LNCAP (cell line): ENCODE data around the gene DDHD1.

Experiments used
- TF ChIP-seq, protein P1 (sequence below): fragments of 450-650 bp; IDR thresholded peaks from 2 replicates; pipeline ENCODE4 v1.5.1; 2017; ENCODE audit warnings: mild to moderate bottlenecking

DDHD1 gene

DNA sequence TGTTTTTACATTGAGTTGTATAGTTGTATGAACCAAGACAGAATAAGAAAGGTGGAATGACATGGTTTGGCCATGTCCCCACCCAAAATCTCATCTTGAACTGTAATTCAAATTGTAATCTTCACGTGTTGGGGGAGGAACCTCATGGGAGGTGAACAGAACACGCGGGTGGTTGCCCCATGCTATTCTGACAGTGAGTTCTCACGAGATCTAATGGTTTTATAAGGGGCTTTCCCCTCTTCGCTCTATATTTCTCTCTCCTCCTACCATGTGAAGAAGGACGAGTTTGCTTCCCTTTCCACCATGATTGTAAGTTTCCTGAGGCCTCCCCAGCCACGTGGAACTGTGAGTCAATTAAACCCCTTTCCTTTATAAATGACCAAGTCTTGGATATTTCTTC is 25.3 kb downstream of the DDHD1 start:
- TF ChIP-seq, protein P1, sequence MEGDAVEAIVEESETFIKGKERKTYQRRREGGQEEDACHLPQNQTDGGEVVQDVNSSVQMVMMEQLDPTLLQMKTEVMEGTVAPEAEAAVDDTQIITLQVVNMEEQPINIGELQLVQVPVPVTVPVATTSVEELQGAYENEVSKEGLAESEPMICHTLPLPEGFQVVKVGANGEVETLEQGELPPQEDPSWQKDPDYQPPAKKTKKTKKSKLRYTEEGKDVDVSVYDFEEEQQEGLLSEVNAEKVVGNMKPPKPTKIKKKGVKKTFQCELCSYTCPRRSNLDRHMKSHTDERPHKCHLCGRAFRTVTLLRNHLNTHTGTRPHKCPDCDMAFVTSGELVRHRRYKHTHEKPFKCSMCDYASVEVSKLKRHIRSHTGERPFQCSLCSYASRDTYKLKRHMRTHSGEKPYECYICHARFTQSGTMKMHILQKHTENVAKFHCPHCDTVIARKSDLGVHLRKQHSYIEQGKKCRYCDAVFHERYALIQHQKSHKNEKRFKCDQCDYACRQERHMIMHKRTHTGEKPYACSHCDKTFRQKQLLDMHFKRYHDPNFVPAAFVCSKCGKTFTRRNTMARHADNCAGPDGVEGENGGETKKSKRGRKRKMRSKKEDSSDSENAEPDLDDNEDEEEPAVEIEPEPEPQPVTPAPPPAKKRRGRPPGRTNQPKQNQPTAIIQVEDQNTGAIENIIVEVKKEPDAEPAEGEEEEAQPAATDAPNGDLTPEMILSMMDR = no peak

- TF ChIP-seq, protein P1 = no peak
Measured at GRCh38 chr14:53127151-53127550, 26.0 kb downstream of the DDHD1 start.

GRCh38 chr14:53126731-53127130 is 26.4 kb downstream of the DDHD1 start:
- TF ChIP-seq, protein P1 = no peak

- TF ChIP-seq, protein P1 = no peak
Measured at GRCh38 chr14:53124786-53125185, 28.3 kb downstream of the DDHD1 start.

GRCh38 chr14:53113989-53114388 is 39.1 kb downstream of the DDHD1 start:
- TF ChIP-seq, protein P1 = no peak

- TF ChIP-seq, protein P1 = no peak
Measured at GRCh38 chr14:53110096-53110495, 43.0 kb downstream of the DDHD1 start.

GRCh38 chr14:53109105-53110041 is 43.8 kb downstream of the DDHD1 start:
- TF ChIP-seq, protein P1 = no peak
